NCI-H2107 (cell line): ENCODE data around the gene ASCL5.

ENCODE experiments used
- DNase-seq: peaks from one replicate; lab custom pipeline; 2025; lab: John Stamatoyannopoulos, UW

Gene ASCL5

GRCh38 chr1:201085902-201086735 lies 40.9 kb downstream of the ASCL5 start:
- DNase-seq = peak; percentile 9

GRCh38 chr1:201084295-201084694 lies 42.7 kb downstream of the ASCL5 start:
- DNase-seq = peak; percentile 11

GRCh38 chr1:201083741-201084140 lies 43.2 kb downstream of the ASCL5 start:
- DNase-seq = no peak

GRCh38 chr1:201080135-201080534 lies 46.8 kb downstream of the ASCL5 start:
- no peak for DNase-seq

- no peak for DNase-seq
Observed at GRCh38 chr1:201077736-201078135, 49.2 kb downstream of the ASCL5 start.

- DNase-seq = no peak
Observed at GRCh38 chr1:201077116-201077515, 49.9 kb downstream of the ASCL5 start.

GRCh38 chr1:201076092-201076491 lies 50.9 kb downstream of the ASCL5 start:
- DNase-seq = no peak

GRCh38 chr1:201074018-201074417 lies 53.0 kb downstream of the ASCL5 start:
- DNase-seq = no peak

- no peak for DNase-seq
Observed at GRCh38 chr1:201072922-201073321, 54.1 kb downstream of the ASCL5 start.

- no peak for DNase-seq
Observed at GRCh38 chr1:201072149-201072548, 54.8 kb downstream of the ASCL5 start.

- DNase-seq = no peak
Observed at GRCh38 chr1:201069636-201070035, 57.3 kb downstream of the ASCL5 start.

- DNase-seq = no peak
Observed at GRCh38 chr1:201068976-201069375, 58.0 kb downstream of the ASCL5 start.

GRCh38 chr1:201066986-201067385 lies 60.0 kb downstream of the ASCL5 start:
- DNase-seq = no peak

GRCh38 chr1:201065686-201066085 lies 61.3 kb downstream of the ASCL5 start:
- DNase-seq = no peak

GRCh38 chr1:201064806-201065205 lies 62.2 kb downstream of the ASCL5 start:
- DNase-seq = no peak
